Endodermal cell (in vitro differentiated cells): ENCODE results near the gene RPTOR. TPM values are rescaled to one million over a fixed set of nuclear protein-coding genes. Genes with fewer than 3 reads are reported as not detected.

ENCODE experiments used
- DNase-seq: peaks from one replicate; pipeline ENCODE4 v3.0.0-alpha.2; 2017
- H3K27ac ChIP-seq: 2 replicates; pipeline ENCODE4 v1.5.1; 2013; ENCODE audit warnings: mild to moderate bottlenecking, low read depth, low read length, moderate library complexity
- H3K27me3 ChIP-seq: 2 replicates; pipeline ENCODE4 v1.6.1; 2013; ENCODE audit warnings: mild to moderate bottlenecking, low read length, moderate library complexity; ENCODE audit not compliant: insufficient read depth, control insufficient read depth, poor library complexity, severe bottlenecking
- H3K36me3 ChIP-seq: 2 replicates; pipeline ENCODE4 v1.7.0; 2013; ENCODE audit warnings: mild to moderate bottlenecking, low read length, moderate library complexity; ENCODE audit not compliant: control insufficient read depth, insufficient read depth
- H3K4me1 ChIP-seq: one replicate; pipeline ENCODE4 v1.7.0; 2013; ENCODE audit warnings: low read length; ENCODE audit not compliant: control insufficient read depth, insufficient read depth
- H3K4me3 ChIP-seq: 2 replicates; pipeline ENCODE4 v1.5.1; 2013; ENCODE audit warnings: mild to moderate bottlenecking, low read length, moderate library complexity
- H3K9ac ChIP-seq: 2 replicates; pipeline ENCODE4 v1.6.1; 2013; ENCODE audit warnings: mild to moderate bottlenecking, low read length, moderate library complexity; ENCODE audit not compliant: poor library complexity, severe bottlenecking; ENCODE audit errors: extremely low read depth
- H3K9me3 ChIP-seq: 2 replicates; pipeline ENCODE4 v1.6.1; 2013; ENCODE audit warnings: mild to moderate bottlenecking, low read length, moderate library complexity; ENCODE audit not compliant: control insufficient read depth
- H3K27ac Mint-ChIP-seq: 2 replicates; pipeline ENCODE4 v1.8.0; 2020; ENCODE audit warnings: mixed read lengths
- H3K27me3 Mint-ChIP-seq: 2 replicates; pipeline ENCODE4 v1.8.0; 2021; ENCODE audit warnings: mild to moderate bottlenecking, mixed read lengths; ENCODE audit not compliant: insufficient read depth
- H3K36me3 Mint-ChIP-seq: 2 replicates; pipeline ENCODE4 v1.8.0; 2020; ENCODE audit warnings: low read depth, mixed read lengths
- H3K4me1 Mint-ChIP-seq: 2 replicates; pipeline ENCODE4 v1.8.0; 2020; ENCODE audit warnings: mixed read lengths
- H3K4me3 Mint-ChIP-seq: 2 replicates; pipeline ENCODE4 v1.8.0; 2020; ENCODE audit warnings: mild to moderate bottlenecking, moderate library complexity, mixed read lengths
- H3K9me3 Mint-ChIP-seq: 2 replicates; pipeline ENCODE4 v1.8.0; 2020; ENCODE audit warnings: mild to moderate bottlenecking, mixed read lengths
- CTCF ChIP-seq: fragments of 200-600 bp; sonication (generic); conservative IDR thresholded peaks from 2 replicates; pipeline ENCODE4 v1.5.0; 2021; ENCODE audit warnings: antibody characterized with exemption, mild to moderate bottlenecking
- WGBS, 2 experiments: methylation state at CpG; one replicate each; pipeline versions ENCODE4 v1.1.5 to v1.1.7; 2013; ENCODE audit warnings: missing lambda C conversion rate in 2 of 2, mixed read lengths in 1 of 2; ENCODE audit not compliant: insufficient coverage in 1 of 2, insufficient read length in 1 of 2; 5-methylcytosine and 5-hydroxymethylcytosine counted together
- total RNA-seq, 2 donors: library from RNA; stranded (reverse); fragmentation: NEBNext Ultra II Directional in 1 of 2; extraction: Animal tissue kit (Norgen Biotek cat#: 25700) in 1 of 2; gene quantifications; 2 replicates in 1 of 2; 3 replicates in 1 of 2; pipeline ENCODE4 v1.2.1, GENCODE V29; 2021

The RPTOR gene
- total RNA-seq, 2 donors from 2014 or later, result 45.1 to 53.4 TPM

GRCh38 chr17:80781807-80782277 lies 237.2 kb downstream of the RPTOR start:
- peak; percentile 55 for DNase-seq
- TF ChIP-seq CTCF, result no peak
- no peaks in the 10 kb centered on the region for H3K9me3 ChIP-seq
- no peak overlapping the region for H3K27ac ChIP-seq
- no peak overlapping the region for H3K27ac Mint-ChIP-seq
- H3K4me1 Mint-ChIP-seq, result peaks cover 26% of the 10 kb centered on the region
- H3K4me3 Mint-ChIP-seq, result no peak overlapping the region
- H3K36me3 Mint-ChIP-seq, result peaks cover 19% of the 10 kb centered on the region
- no peaks in the 10 kb centered on the region for H3K4me1 ChIP-seq
- H3K9me3 Mint-ChIP-seq, result no peaks in the 10 kb centered on the region
- no peak overlapping the region for H3K4me3 ChIP-seq
- H3K9ac ChIP-seq, result no peak overlapping the region
- no peaks in the 10 kb centered on the region for H3K27me3 ChIP-seq
- H3K36me3 ChIP-seq, result peaks cover 18% of the 10 kb centered on the region
- 86 to 94% methylated on average over 13 to 14 of the region's 14 CpGs for WGBS, 2 experiments
- H3K27me3 Mint-ChIP-seq, result no peaks in the 10 kb centered on the region

GRCh38 chr17:80782536-80783427 lies 238.1 kb downstream of the RPTOR start:
- Mint-ChIP-seq H3K4me3 (no peak overlapping the region), H3K36me3 (peaks cover 14% of the 10 kb centered on the region), H3K27me3 (no peaks in the 10 kb centered on the region), H3K4me1 (peaks cover 21% of the 10 kb centered on the region), H3K9me3 (no peaks in the 10 kb centered on the region), H3K27ac (peak overlapping the region; percentile 53)
- Histone ChIP-seq H3K4me1 (no peaks in the 10 kb centered on the region), H3K9ac (no peak overlapping the region), H3K27ac (no peak overlapping the region), H3K9me3 (no peaks in the 10 kb centered on the region), H3K36me3 (peaks cover 18% of the 10 kb centered on the region), H3K4me3 (no peak overlapping the region), H3K27me3 (no peaks in the 10 kb centered on the region)
- 73 to 82% methylated on average over 13 to 16 of the region's 16 CpGs for whole genome bisulfite sequencing, 2 experiments
- TF ChIP-seq CTCF, result no peak
- DNase-seq, result peak; percentile 60

GRCh38 chr17:80783486-80783885 lies 238.8 kb downstream of the RPTOR start:
- Mint-ChIP-seq H3K4me3 (no peak overlapping the region), H3K27ac (no peak overlapping the region), H3K4me1 (peaks cover 21% of the 10 kb centered on the region), H3K27me3 (no peaks in the 10 kb centered on the region), H3K36me3 (peaks cover 11% of the 10 kb centered on the region), H3K9me3 (no peaks in the 10 kb centered on the region)
- H3K4me1 ChIP-seq, result no peaks in the 10 kb centered on the region
- WGBS, 2 experiments, result 73 to 93% methylated on average over 6 to 8 of the region's 8 CpGs
- H3K27me3 ChIP-seq, result no peaks in the 10 kb centered on the region
- DNase-seq, result peak; percentile 52
- no peak for TF ChIP-seq CTCF
- no peaks in the 10 kb centered on the region for H3K9me3 ChIP-seq
- peaks cover 18% of the 10 kb centered on the region for H3K36me3 ChIP-seq
- no peak overlapping the region for H3K9ac ChIP-seq
- no peak overlapping the region for H3K4me3 ChIP-seq
- H3K27ac ChIP-seq, result no peak overlapping the region
